ENCODE data around the gene FGGY.

- TF ChIP-seq EZH2 (IDR thresholded peaks at IDR 0.05; ENCODE audit: borderline replicate concordance, low read length): no peak
- no peak for TF ChIP-seq CTCF (conservative IDR thresholded peaks at IDR 0.05 in 1 of 2, IDR thresholded peaks at IDR 0.05 in 1 of 2; ENCODE audit: extremely low read depth in 1 of 2, insufficient read depth in 1 of 2, low read depth in 1 of 2, low read length in 2 of 2)
Observed at GRCh38 chr1:59384443-59384842, 87.5 kb downstream of the FGGY start.
